GM21737 (cell line): ENCODE results near the gene STAT1.

Experiments used
- ATAC-seq: cut with Tn5 transposase; IDR thresholded peaks from one replicate; pipeline ENCODE4 v1.9.1; 2021; ENCODE audit warnings: mild to moderate bottlenecking, moderate library complexity; ENCODE audit not compliant: unreplicated experiment

The STAT1 gene

GRCh38 chr2:190927301-190927700, 86.7 kb downstream of the STAT1 start:
- ATAC-seq = no peak

- no peak for ATAC-seq
Observed at GRCh38 chr2:190922376-190922775, 91.6 kb downstream of the STAT1 start.

- no peak for ATAC-seq
Observed at GRCh38 chr2:190920085-190920484, 93.9 kb downstream of the STAT1 start.
